Thyroid gland (tissue), 4 donors: ENCODE measurements around the gene TBL1Y.
"Not testable (repeated sequence)": the region's sequence is repeated elsewhere in the genome, so short reads cannot be mapped to it uniquely, and the experiment has no call there.

Source experiments
- CTCF ChIP-seq, 6 experiments: fragments of 200-600 bp in 3 of 6; fragments of 450-650 bp in 3 of 6; sonication (generic) in 3 of 6; IDR thresholded peaks; one replicate each; pipeline ENCODE4 v1.5.1; 2016 to 2019; ENCODE audit warnings: antibody characterized with exemption in 6 of 6, mild to moderate bottlenecking in 2 of 6, inconsistent platforms in 1 of 6, moderate library complexity in 1 of 6
- POLR2A ChIP-seq, 2 donors: fragments of 450-650 bp; IDR thresholded peaks; one replicate each; pipeline ENCODE4 v1.6.1; 2017; ENCODE audit warnings: antibody characterized with exemption in 2 of 2, mild to moderate bottlenecking in 2 of 2, moderate library complexity in 1 of 2

DNA sequence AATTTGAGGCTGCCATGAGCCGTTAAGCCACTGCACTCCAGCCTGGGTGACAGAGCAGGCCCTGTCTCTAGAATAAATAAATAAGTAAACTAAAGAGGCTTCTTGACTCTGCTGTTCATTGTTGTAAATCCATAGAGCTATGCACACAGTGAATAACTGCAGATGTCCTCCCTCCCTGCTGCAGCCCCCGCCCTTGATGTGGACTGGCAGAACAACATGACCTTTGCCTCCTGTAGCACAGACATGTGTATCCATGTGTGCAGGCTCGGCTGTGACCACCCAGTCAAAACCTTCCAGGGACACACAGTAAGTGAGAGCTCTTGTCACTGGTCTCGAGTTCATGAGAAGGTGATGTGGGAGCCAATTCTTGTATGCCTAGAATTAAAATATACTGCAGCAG, 170.1 kb downstream of the TBL1Y start:
- TF ChIP-seq CTCF, POLR2A (IDR thresholded peaks at IDR 0.05): not testable (repeated sequence)
